PFSK-1 (cell line): ENCODE results near the gene TMC5.

ENCODE experiments used
- FOXP2 ChIP-seq: optimal IDR thresholded peaks from 2 replicates; pipeline ENCODE3; 2011; ENCODE audit warnings: borderline replicate concordance, control low read depth, inconsistent platforms; ENCODE audit not compliant: insufficient read depth; ENCODE audit errors: extremely low read length, extremely low read depth
- POLR2AphosphoS5 ChIP-seq: IDR thresholded peaks from 2 replicates; pipeline ENCODE4 v1.6.1; 2012; ENCODE audit warnings: low read depth, mild to moderate bottlenecking, control low read depth, low read length, moderate library complexity
- REST ChIP-seq, 2 experiments: IDR thresholded peaks; 2 replicates each; pipeline versions ENCODE4 v1.6.1 to v1.8.0; 2011 to 2012; ENCODE audit warnings: low read depth in 2 of 2, low read length in 2 of 2, control low read depth in 1 of 2, inconsistent platforms in 1 of 2, mild to moderate bottlenecking in 1 of 2, moderate library complexity in 1 of 2; ENCODE audit not compliant: insufficient read depth in 1 of 2
- SIN3A ChIP-seq: IDR thresholded peaks from 2 replicates; pipeline ENCODE4 v1.6.1; 2012; ENCODE audit warnings: mild to moderate bottlenecking, low read length, moderate library complexity, borderline replicate concordance; ENCODE audit not compliant: insufficient read depth
- TAF1 ChIP-seq: IDR thresholded peaks from 2 replicates; pipeline ENCODE4 v1.6.1; 2012; ENCODE audit warnings: low read length, control low read depth, borderline replicate concordance; ENCODE audit not compliant: insufficient read depth

TMC5 gene

GRCh38 chr16:19512297-19512696, 94.6 kb downstream of the TMC5 start:
- TF ChIP-seq FOXP2, result no peak
- no peak for TF ChIP-seq TAF1
- no peak for TF ChIP-seq POLR2AphosphoS5
- TF ChIP-seq SIN3A, result no peak
- TF ChIP-seq REST (IDR thresholded peaks at IDR 0.05; ENCODE audit: insufficient read depth in 1 of 2, low read depth in 2 of 2, low read length in 2 of 2), result no peak

GRCh38 chr16:19513377-19514053, 95.8 kb downstream of the TMC5 start:
- TF ChIP-seq REST (IDR thresholded peaks at IDR 0.05; ENCODE audit: insufficient read depth in 1 of 2, low read depth in 2 of 2, low read length in 2 of 2) (no peak), SIN3A (no peak), POLR2AphosphoS5 (no peak), TAF1 (no peak), FOXP2 (no peak)

- TF ChIP-seq FOXP2 (no peak), REST (IDR thresholded peaks at IDR 0.05; ENCODE audit: insufficient read depth in 1 of 2, low read depth in 2 of 2, low read length in 2 of 2) (no peak), SIN3A (no peak), POLR2AphosphoS5 (no peak), TAF1 (no peak)
Measured at GRCh38 chr16:19515757-19516156, 98.1 kb downstream of the TMC5 start.

- no peak for TF ChIP-seq SIN3A
- no peak for TF ChIP-seq REST (IDR thresholded peaks at IDR 0.05; ENCODE audit: insufficient read depth in 1 of 2, low read depth in 2 of 2, low read length in 2 of 2)
- no peak for TF ChIP-seq TAF1
- no peak for TF ChIP-seq FOXP2
- no peak for TF ChIP-seq POLR2AphosphoS5
Measured at GRCh38 chr16:19517424-19518089, 99.9 kb downstream of the TMC5 start.

- TF ChIP-seq REST (IDR thresholded peaks at IDR 0.05; ENCODE audit: insufficient read depth in 1 of 2, low read depth in 2 of 2, low read length in 2 of 2) (no peak), FOXP2 (no peak), POLR2AphosphoS5 (no peak), TAF1 (no peak), SIN3A (no peak)
Measured at GRCh38 chr16:19518388-19518787, 100.7 kb downstream of the TMC5 start.
